ENCODE data around the gene PRICKLE2. TPM values are rescaled to one million over a fixed set of nuclear protein-coding genes. Genes with fewer than 3 reads are reported as not detected.

The PRICKLE2 gene
- total RNA-seq, 1 donor from 2014 or later = 10.8 TPM

DNA sequence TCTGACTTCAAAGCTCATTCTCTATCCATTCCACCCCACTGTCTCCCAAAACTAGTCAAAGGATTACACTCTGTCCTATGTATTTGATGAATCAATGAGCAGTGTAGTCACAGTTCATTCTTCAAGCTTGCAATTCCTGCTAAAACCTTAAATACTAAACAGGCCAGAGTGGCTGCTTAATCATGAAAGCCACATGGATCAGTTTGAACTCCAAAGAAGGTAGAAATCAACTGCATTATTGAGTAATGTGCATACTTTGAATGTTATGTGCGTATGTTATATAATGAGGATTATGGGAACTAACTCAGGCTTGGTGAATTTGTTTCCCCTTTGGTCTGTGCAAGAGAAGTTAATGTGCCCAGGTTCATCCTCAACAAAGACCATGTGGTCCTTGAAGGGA lies 45.4 kb downstream of the PRICKLE2 start:
- no peak for DNase-seq (ENCODE audit: low read depth)
- Histone ChIP-seq H3K27me3 (ENCODE audit: control insufficient read depth, insufficient read depth, low read length) (no peaks in the 10 kb centered on the region), H3K4me3 (ENCODE audit: low read depth, low read length) (no peak overlapping the region), H3K36me3 (ENCODE audit: control insufficient read depth, insufficient read depth, low read length) (no peaks in the 10 kb centered on the region)
- TF ChIP-seq, protein P1, sequence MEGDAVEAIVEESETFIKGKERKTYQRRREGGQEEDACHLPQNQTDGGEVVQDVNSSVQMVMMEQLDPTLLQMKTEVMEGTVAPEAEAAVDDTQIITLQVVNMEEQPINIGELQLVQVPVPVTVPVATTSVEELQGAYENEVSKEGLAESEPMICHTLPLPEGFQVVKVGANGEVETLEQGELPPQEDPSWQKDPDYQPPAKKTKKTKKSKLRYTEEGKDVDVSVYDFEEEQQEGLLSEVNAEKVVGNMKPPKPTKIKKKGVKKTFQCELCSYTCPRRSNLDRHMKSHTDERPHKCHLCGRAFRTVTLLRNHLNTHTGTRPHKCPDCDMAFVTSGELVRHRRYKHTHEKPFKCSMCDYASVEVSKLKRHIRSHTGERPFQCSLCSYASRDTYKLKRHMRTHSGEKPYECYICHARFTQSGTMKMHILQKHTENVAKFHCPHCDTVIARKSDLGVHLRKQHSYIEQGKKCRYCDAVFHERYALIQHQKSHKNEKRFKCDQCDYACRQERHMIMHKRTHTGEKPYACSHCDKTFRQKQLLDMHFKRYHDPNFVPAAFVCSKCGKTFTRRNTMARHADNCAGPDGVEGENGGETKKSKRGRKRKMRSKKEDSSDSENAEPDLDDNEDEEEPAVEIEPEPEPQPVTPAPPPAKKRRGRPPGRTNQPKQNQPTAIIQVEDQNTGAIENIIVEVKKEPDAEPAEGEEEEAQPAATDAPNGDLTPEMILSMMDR (IDR thresholded peaks at IDR 0.05; ENCODE audit: insufficient read depth, low read length, poor library complexity, severe bottlenecking) = no peak

DNA sequence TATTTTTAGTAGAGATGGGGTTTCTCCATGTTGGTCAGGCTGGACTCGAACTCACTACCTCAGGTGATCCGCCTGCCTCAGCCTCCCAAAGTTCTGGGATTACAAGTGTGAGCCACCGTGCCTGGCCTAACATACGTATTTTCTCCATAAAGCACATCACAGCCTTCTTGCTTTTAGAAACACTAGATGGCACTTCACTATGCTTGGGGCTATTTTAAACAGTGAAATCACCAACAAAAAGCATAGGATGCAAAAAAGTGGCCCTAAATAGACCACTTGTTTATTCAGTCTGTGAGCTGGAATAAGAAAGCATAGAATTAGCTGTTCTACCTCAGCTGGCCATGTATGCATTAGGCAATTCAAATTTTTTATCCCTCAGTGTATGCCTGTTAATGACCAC lies 46.0 kb downstream of the PRICKLE2 start:
- Histone ChIP-seq H3K27me3 (ENCODE audit: control insufficient read depth, insufficient read depth, low read length) (no peaks in the 10 kb centered on the region), H3K4me3 (ENCODE audit: low read depth, low read length) (no peak overlapping the region), H3K36me3 (ENCODE audit: control insufficient read depth, insufficient read depth, low read length) (no peaks in the 10 kb centered on the region)
- no peak for DNase-seq (ENCODE audit: low read depth)
- TF ChIP-seq, protein P1 (IDR thresholded peaks at IDR 0.05; ENCODE audit: insufficient read depth, low read length, poor library complexity, severe bottlenecking) = no peak

DNA sequence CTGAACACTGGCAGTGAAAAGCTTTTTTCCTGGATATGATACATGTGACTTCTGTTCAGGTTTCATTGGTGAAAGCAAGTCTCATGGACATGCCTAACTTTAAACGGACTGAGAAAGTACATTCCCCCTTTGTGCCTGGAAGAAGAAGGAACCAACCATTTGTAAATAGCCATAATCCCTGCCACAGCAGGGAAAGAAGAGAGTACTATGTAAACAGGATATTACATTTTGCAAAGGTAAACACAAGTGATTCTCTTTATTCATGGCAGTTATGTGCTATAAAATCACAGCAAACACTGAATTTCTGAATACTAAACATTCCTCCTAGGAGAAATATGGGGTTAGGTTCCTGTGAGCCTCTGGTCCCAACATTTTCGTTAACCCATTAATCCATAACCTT lies 46.8 kb downstream of the PRICKLE2 start:
- H3K4me3 ChIP-seq (ENCODE audit: low read depth, low read length) = no peak overlapping the region
- no peak for DNase-seq (ENCODE audit: low read depth)
- TF ChIP-seq, protein P1 (IDR thresholded peaks at IDR 0.05; ENCODE audit: insufficient read depth, low read length, poor library complexity, severe bottlenecking) = no peak
- no peaks in the 10 kb centered on the region for H3K27me3 ChIP-seq (ENCODE audit: control insufficient read depth, insufficient read depth, low read length)
- no peaks in the 10 kb centered on the region for H3K36me3 ChIP-seq (ENCODE audit: control insufficient read depth, insufficient read depth, low read length)

DNA sequence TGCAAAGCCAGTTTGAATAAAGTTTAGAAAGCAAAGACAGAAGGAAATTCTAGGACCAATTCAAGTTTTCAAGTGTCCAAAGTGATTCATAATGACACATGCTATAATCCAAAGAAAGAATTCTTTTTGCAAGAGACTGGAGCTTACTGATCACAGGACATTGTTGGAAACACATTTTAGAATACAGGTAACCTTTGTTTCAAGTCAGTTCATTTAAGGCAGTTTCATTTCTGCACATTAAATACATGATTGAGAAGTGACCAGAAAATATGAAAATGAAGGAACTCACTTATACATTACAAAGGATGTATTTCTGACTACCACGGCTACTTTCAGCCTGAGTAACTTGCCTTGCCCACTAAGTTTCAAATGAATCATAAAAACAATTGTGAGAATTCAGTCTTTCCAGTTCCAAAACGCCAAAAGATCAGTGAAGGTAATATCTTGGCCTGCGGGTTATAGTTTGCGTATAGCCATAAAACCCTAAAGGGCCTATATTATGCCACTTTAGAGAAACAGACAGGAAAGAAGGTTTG lies 48.7 kb downstream of the PRICKLE2 start:
- TF ChIP-seq, protein P1 (IDR thresholded peaks at IDR 0.05; ENCODE audit: insufficient read depth, low read length, poor library complexity, severe bottlenecking) = no peak
- DNase-seq (ENCODE audit: low read depth) = no peak
- no peaks in the 10 kb centered on the region for H3K27me3 ChIP-seq (ENCODE audit: control insufficient read depth, insufficient read depth, low read length)
- no peaks in the 10 kb centered on the region for H3K36me3 ChIP-seq (ENCODE audit: control insufficient read depth, insufficient read depth, low read length)
- H3K4me3 ChIP-seq (ENCODE audit: low read depth, low read length) = no peak overlapping the region

DNA sequence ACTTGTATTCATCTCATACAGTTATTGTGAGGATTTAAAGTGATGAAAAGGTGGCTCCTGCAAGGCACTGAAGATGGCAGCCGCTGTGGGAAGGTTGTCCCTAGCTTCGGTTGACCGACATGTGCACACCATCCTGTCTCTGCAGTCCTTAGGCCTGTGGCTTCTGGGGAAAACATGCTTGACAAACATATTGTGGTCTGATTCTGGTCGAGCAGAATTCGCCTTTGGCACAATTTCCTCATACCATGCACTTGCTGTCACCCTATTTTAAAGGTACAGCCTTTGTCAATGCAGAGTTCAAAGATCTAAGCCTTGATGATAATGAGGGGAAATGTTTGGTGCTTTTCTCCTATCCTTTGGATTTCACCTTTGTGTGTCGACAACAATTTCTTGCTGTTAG lies 50.9 kb downstream of the PRICKLE2 start:
- H3K36me3 ChIP-seq (ENCODE audit: control insufficient read depth, insufficient read depth, low read length) = no peaks in the 10 kb centered on the region
- no peak for DNase-seq (ENCODE audit: low read depth)
- H3K27me3 ChIP-seq (ENCODE audit: control insufficient read depth, insufficient read depth, low read length) = no peaks in the 10 kb centered on the region
- TF ChIP-seq, protein P1 (IDR thresholded peaks at IDR 0.05; ENCODE audit: insufficient read depth, low read length, poor library complexity, severe bottlenecking) = no peak
- H3K4me3 ChIP-seq (ENCODE audit: low read depth, low read length) = no peak overlapping the region

DNA sequence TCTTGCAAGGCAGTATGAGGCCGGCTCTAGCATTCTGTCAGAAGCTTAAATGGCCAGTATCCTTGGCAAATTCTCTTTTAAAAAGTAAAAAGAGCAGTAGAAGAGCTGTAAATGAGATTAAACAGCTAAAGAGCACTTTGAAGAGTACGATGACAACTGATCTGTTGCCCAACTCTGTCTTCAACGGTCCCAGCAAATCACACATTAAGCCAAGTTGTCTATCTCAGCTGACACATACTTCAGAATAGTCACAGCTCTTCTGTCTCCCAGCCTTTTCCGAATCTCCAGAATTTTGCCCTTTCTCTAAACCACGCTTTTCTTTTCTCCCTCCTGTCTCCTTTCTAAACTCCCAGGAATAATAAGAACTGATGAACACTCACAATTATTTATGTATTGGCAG lies 51.7 kb downstream of the PRICKLE2 start:
- DNase-seq (ENCODE audit: low read depth) = no peak
- TF ChIP-seq, protein P1 (IDR thresholded peaks at IDR 0.05; ENCODE audit: insufficient read depth, low read length, poor library complexity, severe bottlenecking) = no peak
- Histone ChIP-seq H3K4me3 (ENCODE audit: low read depth, low read length) (no peak overlapping the region), H3K27me3 (ENCODE audit: control insufficient read depth, insufficient read depth, low read length) (no peaks in the 10 kb centered on the region), H3K36me3 (ENCODE audit: control insufficient read depth, insufficient read depth, low read length) (no peaks in the 10 kb centered on the region)

Data from kidney epithelial cell (primary cell).